Measurements from ENCODE around the gene CCDC138. TPM values are rescaled to one million over a fixed set of nuclear protein-coding genes. Genes with fewer than 3 reads are reported as not detected.

The CCDC138 gene
- total RNA-seq, 4 donors from 2014 or later, result 0.58 to 1.8 (median 1.2) TPM

- 86% methylated on average over 6 of the region's 6 CpGs for WGBS
- intact Hi-C loops (cut with DNase I), result no loop called here
- TF ChIP-seq POLR2AphosphoS5 (IDR thresholded peaks at IDR 0.05), result no peak
- TF ChIP-seq CTCF (IDR thresholded peaks at IDR 0.05), result no peak
- no peak for TF ChIP-seq POLR2A (IDR thresholded peaks at IDR 0.05; ENCODE audit: low read depth)
- TF ChIP-seq EP300 (IDR thresholded peaks at IDR 0.05), result no peak
Measured at GRCh38 chr2:108806371-108807113, 20.0 kb downstream of the CCDC138 start.

GRCh38 chr2:108809936-108810335 is 23.4 kb downstream of the CCDC138 start:
- no peaks in the 10 kb centered on the region for H3K4me1 ChIP-seq
- WGBS, result 98% methylated on average over 3 of the region's 3 CpGs
- no peak overlapping the region for H3K4me3 ChIP-seq
- peaks cover 0 to 8% (median 5%) of the 10 kb centered on the region in 4 donors for H3K9me3 ChIP-seq
- intact Hi-C loops (cut with DNase I), result no loop called here
- no peak overlapping the region for H3K27ac ChIP-seq (replicated peaks in 1 of 4)
- TF ChIP-seq POLR2AphosphoS5 (IDR thresholded peaks at IDR 0.05) (no peak), EP300 (IDR thresholded peaks at IDR 0.05) (no peak), CTCF (IDR thresholded peaks at IDR 0.05) (no peak), POLR2A (IDR thresholded peaks at IDR 0.05; ENCODE audit: low read depth) (no peak)
- H3K27me3 ChIP-seq, result no peaks in the 10 kb centered on the region
- DNase-seq (ENCODE audit: extremely low spot score), result no peak
- H3K36me3 ChIP-seq, result peaks cover 0 to 21% (median 5%) of the 10 kb centered on the region in 4 donors

More at GRCh38 chr2:108806371-108807113, 20.0 kb downstream of the CCDC138 start:
- Histone ChIP-seq H3K27ac (replicated peaks in 1 of 4) (no peak overlapping the region), H3K9me3 (peaks cover 0 to 8% (median 5%) of the 10 kb centered on the region in 4 donors), H3K4me1 (no peaks in the 10 kb centered on the region), H3K27me3 (no peaks in the 10 kb centered on the region), H3K36me3 (peaks cover 0 to 18% (median 10%) of the 10 kb centered on the region in 4 donors), H3K4me3 (no peak overlapping the region)
- no peak for DNase-seq (ENCODE audit: extremely low spot score)

- peaks cover 0 to 8% (median 5%) of the 10 kb centered on the region in 4 donors for H3K9me3 ChIP-seq
- no peak overlapping the region for H3K27ac ChIP-seq (replicated peaks in 1 of 4)
- TF ChIP-seq CTCF (IDR thresholded peaks at IDR 0.05) (no peak), EP300 (IDR thresholded peaks at IDR 0.05) (no peak), POLR2A (IDR thresholded peaks at IDR 0.05; ENCODE audit: low read depth) (no peak), POLR2AphosphoS5 (IDR thresholded peaks at IDR 0.05) (no peak)
- intact Hi-C loops (cut with DNase I), result no loop called here
- H3K4me1 ChIP-seq, result no peaks in the 10 kb centered on the region
- no peaks in the 10 kb centered on the region for H3K27me3 ChIP-seq
- H3K4me3 ChIP-seq, result no peak overlapping the region
- no peak for DNase-seq (ENCODE audit: extremely low spot score)
- H3K36me3 ChIP-seq, result peaks cover 0 to 24% (median 6%) of the 10 kb centered on the region in 4 donors
- 98% methylated on average over 4 of the region's 4 CpGs for WGBS
Measured at GRCh38 chr2:108810993-108811957, 24.7 kb downstream of the CCDC138 start.

- no peak for DNase-seq (ENCODE audit: extremely low spot score)
- intact Hi-C loops (cut with DNase I), result no loop called here
- 91% methylated on average over 1 of the region's 1 CpG for WGBS
- TF ChIP-seq POLR2AphosphoS5 (IDR thresholded peaks at IDR 0.05) (no peak), POLR2A (IDR thresholded peaks at IDR 0.05; ENCODE audit: low read depth) (no peak), CTCF (IDR thresholded peaks at IDR 0.05) (no peak), EP300 (IDR thresholded peaks at IDR 0.05) (no peak)
- Histone ChIP-seq H3K27ac (replicated peaks in 1 of 4) (no peak overlapping the region), H3K9me3 (peaks cover 0 to 8% (median 5%) of the 10 kb centered on the region in 4 donors), H3K27me3 (no peaks in the 10 kb centered on the region), H3K36me3 (peaks cover 0 to 40% (median 11%) of the 10 kb centered on the region in 4 donors), H3K4me1 (no peaks in the 10 kb centered on the region), H3K4me3 (no peak overlapping the region)
Measured at GRCh38 chr2:108813732-108814131, 27.2 kb downstream of the CCDC138 start.
